Activated T-cell treated with anti-CD3 and anti-CD28 coated beads, Interleukin-2, amount 50 U/mL, for 24 hours (primary cell): ENCODE measurements around the gene SMARCE1.

ENCODE experiments used
- DNase-seq: peaks from one replicate; pipeline ENCODE4 v3.0.0-alpha.2; 2020
- H3K27ac Mint-ChIP-seq: 2 replicates; pipeline ENCODE4 v1.8.0; 2020; ENCODE audit warnings: mild to moderate bottlenecking, mixed read lengths
- H3K27me3 Mint-ChIP-seq: 2 replicates; pipeline ENCODE4 v1.8.0; 2020; ENCODE audit warnings: mixed read lengths
- H3K36me3 Mint-ChIP-seq: 2 replicates; pipeline ENCODE4 v1.8.0; 2020; ENCODE audit warnings: low read depth, mixed read lengths
- H3K4me1 Mint-ChIP-seq: 2 replicates; pipeline ENCODE4 v1.8.0; 2020; ENCODE audit warnings: low read depth, mixed read lengths
- H3K4me3 Mint-ChIP-seq: 2 replicates; pipeline ENCODE4 v1.8.0; 2020; ENCODE audit warnings: mild to moderate bottlenecking, moderate library complexity, mixed read lengths
- H3K9me3 Mint-ChIP-seq: 2 replicates; pipeline ENCODE4 v1.8.0; 2020; ENCODE audit warnings: mixed read lengths

SMARCE1 gene

GRCh38 chr17:40664582-40665333, 17.1 kb upstream of the SMARCE1 start, which contains the start of gene KRT222:
TSS of gene KRT222 (minus strand) at chr17:40665177. CDS start at chr17:40665099, 78 bp downstream.
- Mint-ChIP-seq H3K36me3 (no peaks in the 10 kb centered on the region), H3K27me3 (peaks cover 24% of the 10 kb centered on the region), H3K4me1 (peaks cover 10% of the 10 kb centered on the region), H3K4me3 (peak within 1 kb of the TSS; percentile 32), H3K27ac (no peak within 1 kb of the TSS), H3K9me3 (no peaks in the 10 kb centered on the region)
- DNase-seq = no peak

DNA sequence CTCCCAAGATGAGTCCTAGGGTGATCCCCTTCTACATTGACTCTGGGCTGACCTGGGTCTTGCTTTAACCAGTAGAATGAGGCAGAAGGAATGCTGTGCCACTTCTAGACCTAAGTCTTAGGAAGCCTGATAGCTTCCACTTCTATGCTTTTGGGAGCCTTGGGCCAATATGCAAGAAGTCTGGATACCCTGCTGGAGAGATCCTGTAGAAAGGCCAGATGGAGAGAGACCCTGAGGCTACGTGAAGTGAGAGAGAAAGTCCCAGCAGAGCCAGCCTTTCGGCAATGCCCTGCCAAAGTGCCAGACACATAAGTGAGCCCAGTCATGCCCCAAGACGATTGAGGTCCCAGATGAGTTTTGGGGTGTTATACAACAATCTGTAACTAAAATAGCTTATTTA, 15.6 kb upstream of the SMARCE1 start:
- H3K27ac Mint-ChIP-seq = no peak overlapping the region
- H3K4me3 Mint-ChIP-seq = no peak overlapping the region
- H3K36me3 Mint-ChIP-seq = no peaks in the 10 kb centered on the region
- peaks cover 12% of the 10 kb centered on the region for H3K4me1 Mint-ChIP-seq
- H3K9me3 Mint-ChIP-seq = no peaks in the 10 kb centered on the region
- DNase-seq = no peak
- H3K27me3 Mint-ChIP-seq = peaks cover 28% of the 10 kb centered on the region

- no peak overlapping the region for H3K27ac Mint-ChIP-seq
- H3K36me3 Mint-ChIP-seq = no peaks in the 10 kb centered on the region
- no peaks in the 10 kb centered on the region for H3K9me3 Mint-ChIP-seq
- DNase-seq = no peak
- peaks cover 9% of the 10 kb centered on the region for H3K4me1 Mint-ChIP-seq
- peaks cover 15% of the 10 kb centered on the region for H3K27me3 Mint-ChIP-seq
- H3K4me3 Mint-ChIP-seq = no peak overlapping the region
These were observed 12.3 kb upstream of the SMARCE1 start for GRCh38 chr17:40659911-40660310.

DNA sequence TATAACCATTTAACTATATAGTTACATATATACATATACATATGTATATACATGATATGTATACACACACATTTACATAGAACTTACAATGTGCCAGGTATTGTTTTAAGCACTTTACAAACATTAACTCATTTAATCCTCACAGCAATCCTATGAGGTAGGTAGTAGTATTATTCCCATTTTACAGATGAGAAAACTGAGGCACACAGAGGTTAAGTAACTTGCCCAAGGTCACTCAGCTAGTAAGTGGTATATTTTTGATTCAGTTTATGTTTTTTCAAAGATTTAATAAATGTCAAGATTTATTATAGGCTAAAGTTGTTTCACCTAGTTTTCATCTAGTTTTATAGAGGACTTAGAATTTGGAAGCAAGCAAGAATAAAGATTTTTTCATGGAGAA, 10.8 kb upstream of the SMARCE1 start:
- Mint-ChIP-seq H3K4me1 (peaks cover 6% of the 10 kb centered on the region), H3K27ac (no peak overlapping the region), H3K4me3 (no peak overlapping the region), H3K27me3 (peaks cover 9% of the 10 kb centered on the region), H3K9me3 (no peaks in the 10 kb centered on the region), H3K36me3 (no peaks in the 10 kb centered on the region)
- no peak for DNase-seq

DNA sequence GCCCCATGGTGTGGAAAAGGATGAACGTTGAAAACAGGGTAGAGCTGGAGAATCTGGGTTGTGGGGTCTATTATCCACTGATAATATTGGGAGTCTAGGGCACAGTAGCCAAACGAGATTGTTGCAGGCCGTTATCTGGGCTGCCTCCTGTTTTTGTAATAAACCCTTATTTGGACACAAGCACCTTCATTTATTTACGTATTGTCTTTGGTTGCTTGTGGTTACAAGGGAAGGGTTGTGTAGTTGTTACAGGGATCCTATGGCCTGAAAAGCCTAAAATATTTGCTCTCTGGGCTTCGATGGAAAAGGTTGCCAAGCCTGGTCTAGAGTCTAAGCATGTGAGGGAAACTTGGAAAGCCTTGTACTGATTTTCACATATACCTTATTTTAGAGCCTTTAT, 4.3 kb upstream of the SMARCE1 start:
- H3K36me3 Mint-ChIP-seq = peaks cover 19% of the 10 kb centered on the region
- no peak for DNase-seq
- no peaks in the 10 kb centered on the region for H3K9me3 Mint-ChIP-seq
- no peak overlapping the region for H3K4me3 Mint-ChIP-seq
- no peak overlapping the region for H3K27ac Mint-ChIP-seq
- peaks cover 12% of the 10 kb centered on the region for H3K4me1 Mint-ChIP-seq
- no peaks in the 10 kb centered on the region for H3K27me3 Mint-ChIP-seq

DNA sequence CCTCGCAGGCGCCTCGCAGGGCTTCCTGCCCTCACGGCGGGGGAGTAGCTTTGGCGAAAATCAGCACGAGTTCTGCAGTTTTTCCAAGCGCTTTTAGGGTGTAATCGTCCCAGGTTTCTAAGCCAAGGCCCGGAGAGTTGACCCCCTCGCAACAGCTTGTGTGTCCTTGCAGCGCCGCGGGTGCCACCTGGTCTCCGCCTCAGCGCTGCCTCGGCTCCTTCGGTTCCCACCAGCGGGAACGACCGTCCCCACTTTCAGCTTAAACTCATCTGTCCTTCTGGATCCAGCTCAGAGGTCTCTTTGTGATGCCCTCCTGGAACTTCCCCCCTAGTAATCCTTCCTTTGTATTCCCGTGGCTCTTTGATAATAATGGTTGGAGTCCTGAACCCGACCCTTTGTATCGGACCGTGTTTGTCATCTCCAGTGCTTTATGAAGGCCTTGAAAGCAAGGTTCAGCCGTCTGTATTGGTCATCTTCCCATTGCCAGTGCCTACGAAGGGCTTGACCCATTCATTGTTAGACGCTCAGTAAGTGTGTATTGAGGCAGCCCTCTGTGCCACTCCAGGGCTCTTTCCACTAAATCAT, 858 bp upstream of the SMARCE1 start:
- Mint-ChIP-seq H3K9me3 (no peaks in the 10 kb centered on the region), H3K4me1 (peaks cover 44% of the 10 kb centered on the region), H3K27ac (peak overlapping the region; percentile 99), H3K27me3 (no peaks in the 10 kb centered on the region), H3K4me3 (peak overlapping the region; percentile 98), H3K36me3 (peaks cover 47% of the 10 kb centered on the region)
- no peak for DNase-seq

GRCh38 chr17:40646791-40647623, 611 bp downstream of the SMARCE1 start:
- no peak for DNase-seq
- Mint-ChIP-seq H3K27me3 (no peaks in the 10 kb centered on the region), H3K9me3 (no peaks in the 10 kb centered on the region), H3K4me1 (peaks cover 55% of the 10 kb centered on the region), H3K4me3 (peak overlapping the region; percentile 98), H3K27ac (peak overlapping the region; percentile 99), H3K36me3 (peaks cover 61% of the 10 kb centered on the region)

DNA sequence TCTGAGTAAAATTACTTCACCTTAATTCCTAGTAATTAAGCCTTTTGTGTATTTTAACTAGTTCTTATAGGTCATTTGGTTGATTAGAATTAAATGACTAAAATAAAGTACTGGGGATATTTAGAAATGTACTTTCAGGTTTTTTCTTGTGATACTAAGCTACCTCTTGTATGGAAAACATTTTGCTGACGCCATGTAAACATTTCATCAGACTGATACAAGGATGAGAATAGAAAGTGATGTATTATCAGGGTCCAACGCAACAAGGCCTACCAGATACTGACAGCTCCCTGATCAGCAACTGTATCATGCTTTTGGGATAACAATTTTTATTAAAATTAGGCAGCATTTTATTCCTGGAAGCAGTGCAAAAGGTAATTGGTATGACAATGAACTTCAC, 1.7 kb downstream of the SMARCE1 start:
- no peak overlapping the region for H3K27ac Mint-ChIP-seq
- H3K9me3 Mint-ChIP-seq = no peaks in the 10 kb centered on the region
- peaks cover 62% of the 10 kb centered on the region for H3K4me1 Mint-ChIP-seq
- peaks cover 72% of the 10 kb centered on the region for H3K36me3 Mint-ChIP-seq
- peak overlapping the region; percentile 98 for H3K4me3 Mint-ChIP-seq
- no peak for DNase-seq
- no peaks in the 10 kb centered on the region for H3K27me3 Mint-ChIP-seq

GRCh38 chr17:40645291-40645690, 2.3 kb downstream of the SMARCE1 start:
- H3K36me3 Mint-ChIP-seq = peaks cover 79% of the 10 kb centered on the region
- no peaks in the 10 kb centered on the region for H3K9me3 Mint-ChIP-seq
- H3K4me1 Mint-ChIP-seq = peaks cover 68% of the 10 kb centered on the region
- peak overlapping the region; percentile 67 for H3K27ac Mint-ChIP-seq
- DNase-seq = no peak
- peak overlapping the region; percentile 46 for H3K4me3 Mint-ChIP-seq
- no peaks in the 10 kb centered on the region for H3K27me3 Mint-ChIP-seq

DNA sequence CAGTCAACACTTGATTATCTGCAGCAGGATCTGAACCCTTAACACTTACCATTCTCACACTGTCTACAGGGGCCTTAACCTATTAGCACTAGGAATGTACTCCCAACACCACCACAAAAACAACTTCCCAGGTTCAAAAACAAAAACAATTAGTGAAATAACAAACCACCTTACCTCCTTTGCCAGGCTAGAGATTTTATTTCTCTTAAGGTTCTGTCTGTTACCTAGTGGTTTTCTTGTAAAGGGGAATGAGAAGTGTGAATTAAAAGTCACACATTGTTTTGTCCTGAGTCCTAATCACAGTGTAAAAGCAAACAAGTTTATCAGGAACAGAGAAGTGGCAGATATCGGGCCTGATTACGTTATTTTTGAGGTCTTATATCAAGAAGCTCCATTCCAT, 9.7 kb downstream of the SMARCE1 start:
- Mint-ChIP-seq H3K9me3 (no peaks in the 10 kb centered on the region), H3K27me3 (no peaks in the 10 kb centered on the region), H3K4me1 (peaks cover 42% of the 10 kb centered on the region), H3K27ac (peak overlapping the region; percentile 63), H3K4me3 (no peak overlapping the region), H3K36me3 (peaks cover 98% of the 10 kb centered on the region)
- DNase-seq = no peak

DNA sequence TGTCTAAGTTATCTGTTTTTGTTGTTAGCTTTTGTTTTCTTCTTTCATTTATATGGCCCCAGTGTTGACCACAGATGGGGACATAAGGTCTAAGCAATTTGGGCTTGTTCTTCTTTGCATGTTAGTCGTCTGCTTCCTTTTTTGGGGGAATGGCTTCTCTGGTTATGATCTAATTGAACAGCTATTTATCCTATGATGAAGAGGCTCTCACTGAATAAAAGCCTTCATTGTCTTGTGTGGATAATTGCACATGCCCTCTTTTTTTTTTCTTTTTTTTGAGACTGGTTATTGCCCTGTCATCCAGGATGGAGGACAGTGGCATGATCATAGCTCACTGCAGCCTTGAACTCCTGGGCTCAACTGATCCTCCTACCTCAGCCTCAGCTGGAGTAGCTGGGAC, 13.7 kb downstream of the SMARCE1 start:
- H3K27me3 Mint-ChIP-seq = no peaks in the 10 kb centered on the region
- no peak for DNase-seq
- peak overlapping the region; percentile 74 for H3K27ac Mint-ChIP-seq
- no peaks in the 10 kb centered on the region for H3K9me3 Mint-ChIP-seq
- peaks cover 99% of the 10 kb centered on the region for H3K36me3 Mint-ChIP-seq
- no peak overlapping the region for H3K4me3 Mint-ChIP-seq
- H3K4me1 Mint-ChIP-seq = peaks cover 26% of the 10 kb centered on the region

DNA sequence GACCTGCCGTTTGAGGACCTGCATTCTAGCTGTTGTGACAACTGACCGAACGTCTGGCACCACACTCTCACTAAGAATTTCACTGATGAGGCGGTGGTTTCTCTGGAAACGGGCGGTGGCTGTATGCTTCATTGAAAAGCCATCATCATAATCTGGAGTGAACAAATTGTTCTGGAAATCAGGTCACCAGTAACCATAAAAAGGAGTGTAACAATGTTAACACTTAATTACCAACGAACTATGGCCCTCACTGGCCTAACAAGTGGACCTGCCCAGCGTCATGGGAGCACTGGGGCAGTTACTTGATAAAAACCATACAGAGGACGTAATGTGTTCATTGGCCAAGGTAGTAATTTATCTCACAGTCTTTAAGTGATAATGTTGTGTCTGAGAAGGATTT, 15.4 kb downstream of the SMARCE1 start:
- H3K36me3 Mint-ChIP-seq = peaks cover 99% of the 10 kb centered on the region
- peak overlapping the region; percentile 70 for H3K27ac Mint-ChIP-seq
- peaks cover 23% of the 10 kb centered on the region for H3K4me1 Mint-ChIP-seq
- H3K9me3 Mint-ChIP-seq = no peaks in the 10 kb centered on the region
- no peak overlapping the region for H3K4me3 Mint-ChIP-seq
- H3K27me3 Mint-ChIP-seq = no peaks in the 10 kb centered on the region
- DNase-seq = no peak

DNA sequence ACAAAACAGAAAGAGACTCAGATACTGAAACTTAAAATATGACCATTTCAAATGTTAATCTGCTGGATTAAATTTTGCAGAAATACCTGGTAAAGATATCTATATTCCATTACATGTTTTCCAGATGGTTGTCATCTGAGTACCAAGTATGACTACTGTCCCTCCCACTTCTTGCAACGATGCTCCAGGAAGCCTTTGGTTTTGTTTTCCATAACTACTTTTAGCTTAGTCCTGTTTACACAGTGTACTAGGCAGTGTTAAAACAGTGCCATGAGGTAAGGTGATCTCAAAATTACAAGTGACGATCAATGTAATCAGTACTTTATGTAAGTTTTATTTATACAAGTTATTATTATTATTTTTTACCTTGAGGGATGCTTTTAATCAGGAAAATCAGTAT, 17.8 kb downstream of the SMARCE1 start:
- peaks cover 90% of the 10 kb centered on the region for H3K36me3 Mint-ChIP-seq
- no peaks in the 10 kb centered on the region for H3K9me3 Mint-ChIP-seq
- H3K27me3 Mint-ChIP-seq = no peaks in the 10 kb centered on the region
- H3K4me1 Mint-ChIP-seq = peaks cover 33% of the 10 kb centered on the region
- DNase-seq = no peak
- H3K4me3 Mint-ChIP-seq = no peak overlapping the region
- H3K27ac Mint-ChIP-seq = peak overlapping the region; percentile 81

- DNase-seq = no peak
- Mint-ChIP-seq H3K27me3 (no peaks in the 10 kb centered on the region), H3K27ac (peak overlapping the region; percentile 33), H3K4me3 (no peak overlapping the region), H3K36me3 (peaks cover 45% of the 10 kb centered on the region), H3K4me1 (peaks cover 69% of the 10 kb centered on the region), H3K9me3 (no peaks in the 10 kb centered on the region)
These were observed 22.3 kb downstream of the SMARCE1 start for GRCh38 chr17:40625311-40625710.
